ENCODE measurements around the gene C5orf52. TPM values are rescaled to one million over a fixed set of nuclear protein-coding genes. Genes with fewer than 3 reads are reported as not detected.
A peak's percentile ranks its signal among the peaks of the same experiment; 100 is the strongest.

C5orf52 gene
- total and polyA plus RNA-seq, 4 donors, result not detected

- WGBS, result 6% methylated on average over 4 of the region's 4 CpGs
- Histone ChIP-seq H3K27me3 (ENCODE audit: control insufficient read depth in 4 of 4, insufficient read depth in 4 of 4, low read length in 3 of 4) (no peaks in the 10 kb centered on the region), H3K9me3 (ENCODE audit: control insufficient read depth in 4 of 4, low read length in 3 of 4) (no peaks in the 10 kb centered on the region), H3K4me1 (ENCODE audit: control insufficient read depth in 4 of 4, insufficient read depth in 4 of 4, low read length in 3 of 4) (peaks cover 0 to 5% (median 2%) of the 10 kb centered on the region in 4 donors), H3K9ac (ENCODE audit: low read depth in 1 of 2, low read length in 2 of 2) (no peak overlapping the region), H3K36me3 (ENCODE audit: control insufficient read depth in 4 of 4, insufficient read depth in 3 of 4, low read depth in 1 of 4, low read length in 3 of 4) (no peaks in the 10 kb centered on the region), H3K4me3 (ENCODE audit: low read depth in 1 of 3, low read length in 3 of 3) (no peak overlapping the region), H3K27ac (ENCODE audit: low read depth in 1 of 2, low read length in 2 of 2) (no peak overlapping the region)
- no peak for DNase-seq (ENCODE audit: low spot score)
- no peak for TF ChIP-seq MAX (IDR thresholded peaks at IDR 0.05)
- TF ChIP-seq, protein P1, sequence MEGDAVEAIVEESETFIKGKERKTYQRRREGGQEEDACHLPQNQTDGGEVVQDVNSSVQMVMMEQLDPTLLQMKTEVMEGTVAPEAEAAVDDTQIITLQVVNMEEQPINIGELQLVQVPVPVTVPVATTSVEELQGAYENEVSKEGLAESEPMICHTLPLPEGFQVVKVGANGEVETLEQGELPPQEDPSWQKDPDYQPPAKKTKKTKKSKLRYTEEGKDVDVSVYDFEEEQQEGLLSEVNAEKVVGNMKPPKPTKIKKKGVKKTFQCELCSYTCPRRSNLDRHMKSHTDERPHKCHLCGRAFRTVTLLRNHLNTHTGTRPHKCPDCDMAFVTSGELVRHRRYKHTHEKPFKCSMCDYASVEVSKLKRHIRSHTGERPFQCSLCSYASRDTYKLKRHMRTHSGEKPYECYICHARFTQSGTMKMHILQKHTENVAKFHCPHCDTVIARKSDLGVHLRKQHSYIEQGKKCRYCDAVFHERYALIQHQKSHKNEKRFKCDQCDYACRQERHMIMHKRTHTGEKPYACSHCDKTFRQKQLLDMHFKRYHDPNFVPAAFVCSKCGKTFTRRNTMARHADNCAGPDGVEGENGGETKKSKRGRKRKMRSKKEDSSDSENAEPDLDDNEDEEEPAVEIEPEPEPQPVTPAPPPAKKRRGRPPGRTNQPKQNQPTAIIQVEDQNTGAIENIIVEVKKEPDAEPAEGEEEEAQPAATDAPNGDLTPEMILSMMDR (IDR thresholded peaks at IDR 0.05; ENCODE audit: low read depth, low read length, missing input control), result peak; percentile 74
- peak; percentile 91 to 93 for TF ChIP-seq RAD21 (IDR thresholded peaks at IDR 0.05)
Observed at GRCh38 chr5:157718519-157718918, 47.2 kb downstream of the C5orf52 start.

DNA sequence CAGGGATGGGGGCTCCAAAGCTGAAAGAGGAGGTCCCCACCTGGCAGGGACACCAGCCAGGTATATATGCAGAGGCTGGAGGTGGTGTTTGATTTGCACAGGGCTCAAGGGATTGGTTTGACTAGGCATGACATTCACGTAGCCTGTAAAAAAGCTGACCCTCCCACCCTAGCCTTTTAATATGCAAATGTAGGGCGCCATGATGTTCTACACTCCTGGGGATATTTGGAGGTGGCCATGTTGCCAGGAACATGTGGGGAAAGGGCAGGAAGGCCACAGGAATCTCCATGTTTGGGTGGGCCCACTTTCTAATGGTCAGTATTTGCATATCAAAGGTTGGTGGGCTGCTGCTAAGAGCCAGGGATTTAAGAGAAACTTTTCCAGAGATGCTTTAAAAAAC lies 47.9 kb downstream of the C5orf52 start:
- Histone ChIP-seq H3K4me1 (ENCODE audit: control insufficient read depth in 4 of 4, insufficient read depth in 4 of 4, low read length in 3 of 4) (peaks cover 0 to 5% (median 2%) of the 10 kb centered on the region in 4 donors), H3K9ac (ENCODE audit: low read depth in 1 of 2, low read length in 2 of 2) (no peak overlapping the region), H3K4me3 (ENCODE audit: low read depth in 1 of 3, low read length in 3 of 3) (no peak overlapping the region), H3K27ac (ENCODE audit: low read depth in 1 of 2, low read length in 2 of 2) (no peak overlapping the region), H3K36me3 (ENCODE audit: control insufficient read depth in 4 of 4, insufficient read depth in 3 of 4, low read depth in 1 of 4, low read length in 3 of 4) (no peaks in the 10 kb centered on the region), H3K9me3 (ENCODE audit: control insufficient read depth in 4 of 4, low read length in 3 of 4) (no peaks in the 10 kb centered on the region), H3K27me3 (ENCODE audit: control insufficient read depth in 4 of 4, insufficient read depth in 4 of 4, low read length in 3 of 4) (no peaks in the 10 kb centered on the region)
- TF ChIP-seq MAX (IDR thresholded peaks at IDR 0.05) (no peak), NR2F2 (IDR thresholded peaks at IDR 0.05) (no peak), FOXA1 (IDR thresholded peaks at IDR 0.05) (no peak), YY1 (IDR thresholded peaks at IDR 0.05) (no peak), TAF1 (conservative IDR thresholded peaks at IDR 0.05) (no peak), FOXA2 (IDR thresholded peaks at IDR 0.05) (no peak), RAD21 (IDR thresholded peaks at IDR 0.05) (no peak), EGR1 (IDR thresholded peaks at IDR 0.05; ENCODE audit: low read depth in 2 of 2) (no peak), RXRA (IDR thresholded peaks at IDR 0.05) (no peak)
- TF ChIP-seq, protein P2, sequence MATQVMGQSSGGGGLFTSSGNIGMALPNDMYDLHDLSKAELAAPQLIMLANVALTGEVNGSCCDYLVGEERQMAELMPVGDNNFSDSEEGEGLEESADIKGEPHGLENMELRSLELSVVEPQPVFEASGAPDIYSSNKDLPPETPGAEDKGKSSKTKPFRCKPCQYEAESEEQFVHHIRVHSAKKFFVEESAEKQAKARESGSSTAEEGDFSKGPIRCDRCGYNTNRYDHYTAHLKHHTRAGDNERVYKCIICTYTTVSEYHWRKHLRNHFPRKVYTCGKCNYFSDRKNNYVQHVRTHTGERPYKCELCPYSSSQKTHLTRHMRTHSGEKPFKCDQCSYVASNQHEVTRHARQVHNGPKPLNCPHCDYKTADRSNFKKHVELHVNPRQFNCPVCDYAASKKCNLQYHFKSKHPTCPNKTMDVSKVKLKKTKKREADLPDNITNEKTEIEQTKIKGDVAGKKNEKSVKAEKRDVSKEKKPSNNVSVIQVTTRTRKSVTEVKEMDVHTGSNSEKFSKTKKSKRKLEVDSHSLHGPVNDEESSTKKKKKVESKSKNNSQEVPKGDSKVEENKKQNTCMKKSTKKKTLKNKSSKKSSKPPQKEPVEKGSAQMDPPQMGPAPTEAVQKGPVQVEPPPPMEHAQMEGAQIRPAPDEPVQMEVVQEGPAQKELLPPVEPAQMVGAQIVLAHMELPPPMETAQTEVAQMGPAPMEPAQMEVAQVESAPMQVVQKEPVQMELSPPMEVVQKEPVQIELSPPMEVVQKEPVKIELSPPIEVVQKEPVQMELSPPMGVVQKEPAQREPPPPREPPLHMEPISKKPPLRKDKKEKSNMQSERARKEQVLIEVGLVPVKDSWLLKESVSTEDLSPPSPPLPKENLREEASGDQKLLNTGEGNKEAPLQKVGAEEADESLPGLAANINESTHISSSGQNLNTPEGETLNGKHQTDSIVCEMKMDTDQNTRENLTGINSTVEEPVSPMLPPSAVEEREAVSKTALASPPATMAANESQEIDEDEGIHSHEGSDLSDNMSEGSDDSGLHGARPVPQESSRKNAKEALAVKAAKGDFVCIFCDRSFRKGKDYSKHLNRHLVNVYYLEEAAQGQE (IDR thresholded peaks at IDR 0.05), result no peak
- TF ChIP-seq, protein P3, sequence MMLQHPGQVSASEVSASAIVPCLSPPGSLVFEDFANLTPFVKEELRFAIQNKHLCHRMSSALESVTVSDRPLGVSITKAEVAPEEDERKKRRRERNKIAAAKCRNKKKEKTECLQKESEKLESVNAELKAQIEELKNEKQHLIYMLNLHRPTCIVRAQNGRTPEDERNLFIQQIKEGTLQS (IDR thresholded peaks at IDR 0.05), result no peak
- TF ChIP-seq, protein P1 (IDR thresholded peaks at IDR 0.05; ENCODE audit: low read depth, low read length, missing input control), result no peak
- no peak for DNase-seq (ENCODE audit: low spot score)
- WGBS, result 93% methylated on average over 2 of the region's 2 CpGs

All from liver (tissue), 9 donors.